ENCODE measurements around the gene CCDC57. TPM values are rescaled to one million over a fixed set of nuclear protein-coding genes. Genes with fewer than 3 reads are reported as not detected.

Gene CCDC57
- total RNA-seq, 2 donors from 2014 or later = 19.4 to 58.1 TPM

DNA sequence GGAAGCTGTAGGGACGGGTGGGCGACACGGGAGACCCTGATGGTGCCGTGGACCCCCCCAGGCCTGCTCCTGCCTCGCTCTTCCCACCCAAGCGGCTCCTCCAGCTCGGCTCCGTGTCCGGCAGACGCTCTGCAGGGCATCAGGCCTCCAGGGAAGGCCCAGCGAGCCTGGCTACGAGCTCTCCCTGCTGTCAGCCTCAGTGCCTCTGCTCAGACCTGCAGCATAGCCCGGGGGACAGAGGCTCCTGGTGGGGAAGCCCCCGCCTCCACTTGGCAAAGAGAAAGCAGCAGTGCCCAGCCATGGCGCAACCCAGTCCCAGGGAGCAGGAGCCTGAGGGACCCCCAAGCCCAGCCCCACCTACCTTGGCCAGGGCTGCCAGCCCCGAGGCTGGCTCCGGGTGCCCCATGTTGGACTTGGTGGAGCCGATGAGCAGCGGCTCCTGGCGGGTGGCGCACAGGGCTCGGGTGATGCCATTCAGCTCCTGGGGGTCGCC is 120.5 kb downstream of the CCDC57 start:
- DNase-seq (ENCODE audit: low spot score) (no peak), ATAC-seq (ENCODE audit: insufficient number of reproducible peaks, low FRiP score, low read depth) (no peak)
- H3K27me3 ChIP-seq (replicated peaks; ENCODE audit: insufficient read depth) = no peaks in the 10 kb centered on the region
- TF ChIP-seq CTCF (IDR thresholded peaks at IDR 0.05) = no peak
- H3K4me3 ChIP-seq = no peak overlapping the region
- no peak overlapping the region for H3K27ac ChIP-seq
- peaks cover 67% of the 10 kb centered on the region for H3K36me3 ChIP-seq
- H3K9me3 ChIP-seq = no peaks in the 10 kb centered on the region
- peaks cover 9 to 14% of the 10 kb centered on the region in 2 donors for H3K4me1 ChIP-seq (ENCODE audit: control insufficient read depth in 1 of 2, low read depth in 2 of 2)

DNA sequence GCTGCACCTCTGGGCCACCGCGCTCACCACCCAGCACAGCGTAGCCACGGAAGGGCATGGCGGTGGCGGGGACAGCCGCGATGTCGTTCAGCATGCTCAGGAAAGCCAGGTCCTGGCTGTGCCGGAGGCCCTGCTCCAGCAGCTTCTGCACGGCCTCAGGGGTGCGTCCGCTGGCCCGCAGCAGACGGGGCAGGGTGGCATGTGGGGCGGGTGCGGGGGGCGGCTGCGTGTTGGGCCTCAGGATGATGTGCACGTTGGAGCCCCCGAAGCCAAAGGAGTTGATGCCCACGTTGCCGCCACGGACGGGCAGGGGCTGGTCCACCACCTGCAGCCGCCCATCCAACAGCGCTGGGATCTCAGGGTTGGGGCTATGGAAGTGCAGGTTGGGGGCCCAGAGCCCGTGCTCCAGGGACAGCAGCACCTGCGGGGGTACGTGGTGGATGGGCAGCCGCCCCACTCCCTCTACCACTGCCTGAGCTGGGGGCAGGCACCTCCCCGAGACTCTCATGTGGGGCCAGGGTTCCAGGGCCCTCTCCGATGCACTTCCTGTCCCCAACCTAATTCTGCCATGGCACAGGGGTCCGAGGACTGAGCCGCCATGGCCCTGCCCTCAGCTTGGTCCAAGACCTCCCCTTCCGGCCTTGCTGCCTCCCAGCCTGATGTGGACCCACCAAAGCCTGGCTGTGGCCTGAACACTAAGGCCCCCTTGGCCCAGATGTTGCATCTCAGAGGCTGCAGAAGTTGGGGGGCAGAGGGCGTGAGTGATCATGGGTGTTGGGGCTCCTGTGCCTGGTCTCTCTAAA is 121.2 kb downstream of the CCDC57 start:
- DNase-seq (ENCODE audit: low spot score) = no peak
- H3K36me3 ChIP-seq = peaks cover 73% of the 10 kb centered on the region
- H3K27ac ChIP-seq = no peak overlapping the region
- H3K27me3 ChIP-seq (replicated peaks; ENCODE audit: insufficient read depth) = no peaks in the 10 kb centered on the region
- H3K4me1 ChIP-seq (ENCODE audit: control insufficient read depth in 1 of 2, low read depth in 2 of 2) = peaks cover 2 to 7% of the 10 kb centered on the region in 2 donors
- no peak overlapping the region for H3K4me3 ChIP-seq
- no peak for TF ChIP-seq CTCF (IDR thresholded peaks at IDR 0.05)
- ATAC-seq (ENCODE audit: insufficient number of reproducible peaks, low FRiP score, low read depth) = no peak
- no peaks in the 10 kb centered on the region for H3K9me3 ChIP-seq

DNA sequence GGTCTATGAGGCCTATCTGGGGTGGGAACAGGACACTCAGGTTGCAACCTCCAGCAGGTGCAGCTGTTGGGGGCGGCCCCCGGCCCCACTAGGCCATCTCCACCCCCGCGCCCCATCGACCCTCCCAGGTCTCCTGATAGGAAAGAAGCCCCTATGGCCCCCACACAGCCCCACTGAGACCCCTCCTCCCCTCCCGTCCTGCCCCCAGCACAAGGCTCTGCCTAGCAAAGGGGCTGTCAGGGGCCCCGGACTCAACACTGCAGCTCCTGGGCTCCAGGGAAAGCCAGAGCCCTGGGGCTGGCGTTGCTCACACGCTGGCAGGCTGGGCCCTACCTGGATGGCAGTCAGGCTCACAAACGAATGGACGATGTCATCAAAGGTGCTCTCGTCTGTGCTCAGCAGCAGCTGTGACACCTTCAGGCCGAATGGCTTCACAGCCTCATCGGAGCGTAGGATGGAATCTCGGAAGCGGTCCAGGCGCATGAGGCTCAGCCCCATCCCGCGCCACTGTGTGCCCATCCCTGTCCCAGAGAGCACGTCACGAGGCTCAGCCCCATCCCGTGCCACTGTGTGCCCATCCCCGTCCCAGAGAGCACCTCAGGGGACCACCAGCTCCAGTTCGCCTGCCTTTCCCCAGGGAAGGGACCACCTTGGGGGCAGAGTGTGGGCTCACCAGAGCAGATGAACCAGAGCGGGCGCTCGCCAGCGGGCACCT is 121.9 kb downstream of the CCDC57 start:
- Histone ChIP-seq H3K9me3 (no peaks in the 10 kb centered on the region), H3K36me3 (peaks cover 80% of the 10 kb centered on the region), H3K4me3 (no peak overlapping the region), H3K27me3 (replicated peaks; ENCODE audit: insufficient read depth) (no peaks in the 10 kb centered on the region), H3K27ac (no peak overlapping the region), H3K4me1 (ENCODE audit: control insufficient read depth in 1 of 2, low read depth in 2 of 2) (peaks cover 0 to under 1% of the 10 kb centered on the region in 2 donors)
- DNase-seq (ENCODE audit: low spot score) = no peak
- ATAC-seq (ENCODE audit: insufficient number of reproducible peaks, low FRiP score, low read depth) = no peak
- no peak for TF ChIP-seq CTCF (IDR thresholded peaks at IDR 0.05)

DNA sequence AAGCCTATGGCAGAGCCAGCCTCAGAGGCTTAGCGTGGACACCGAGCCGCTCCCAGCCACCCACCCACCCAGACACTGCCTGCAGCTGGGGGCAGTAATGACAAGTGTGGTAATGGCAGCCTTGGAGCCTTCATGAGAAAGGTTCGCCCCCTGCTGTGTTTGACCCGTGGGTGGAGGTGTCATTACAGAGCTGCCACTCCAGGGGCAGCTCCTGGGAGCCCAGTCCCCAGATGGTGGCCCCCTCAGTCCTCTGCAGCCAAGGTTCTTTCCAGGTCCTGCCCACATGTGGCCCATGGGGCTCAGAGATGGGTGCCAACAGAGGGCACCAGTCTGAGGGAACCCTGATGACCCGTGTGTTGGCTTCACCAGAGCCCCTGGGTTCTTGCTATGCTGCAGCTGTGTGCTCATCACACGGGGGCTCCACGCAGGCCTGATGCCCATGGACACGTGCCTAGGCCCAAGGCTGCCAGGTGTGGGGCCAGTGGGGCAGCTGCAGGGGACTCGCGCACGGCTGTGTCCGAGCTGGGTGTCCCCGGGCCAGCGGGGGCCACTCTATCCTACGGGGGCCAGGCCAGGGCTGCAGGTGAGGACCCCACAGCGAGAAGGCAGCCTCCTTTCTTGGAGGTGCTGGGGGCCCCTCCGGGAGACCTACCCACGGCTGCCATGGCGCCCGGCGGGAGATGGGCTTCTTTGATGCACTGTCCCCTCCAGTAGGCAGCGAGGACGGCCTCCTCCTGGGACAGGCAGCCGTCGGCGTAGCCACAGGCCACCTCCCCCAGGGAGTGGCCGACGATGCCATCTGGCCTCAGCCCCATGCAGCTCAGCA is 122.7 kb downstream of the CCDC57 start:
- no peaks in the 10 kb centered on the region for H3K9me3 ChIP-seq
- no peak overlapping the region for H3K4me3 ChIP-seq
- DNase-seq (ENCODE audit: low spot score) (no peak), ATAC-seq (ENCODE audit: insufficient number of reproducible peaks, low FRiP score, low read depth) (no peak)
- peaks cover 78% of the 10 kb centered on the region for H3K36me3 ChIP-seq
- H3K4me1 ChIP-seq (ENCODE audit: control insufficient read depth in 1 of 2, low read depth in 2 of 2) = no peaks in the 10 kb centered on the region
- no peak overlapping the region for H3K27ac ChIP-seq
- TF ChIP-seq CTCF (IDR thresholded peaks at IDR 0.05) = no peak
- no peaks in the 10 kb centered on the region for H3K27me3 ChIP-seq (replicated peaks; ENCODE audit: insufficient read depth)
